Measurements from ENCODE around the gene GRIK5. TPM values are rescaled to one million over a fixed set of nuclear protein-coding genes. Genes with fewer than 3 reads are reported as not detected.

Gene GRIK5
- polyA plus RNA-seq, 1 donor (not counting 4 experiments of a cell fraction or from before 2014, with no cell fraction given), result 0.17 TPM

- H3K9me1 ChIP-seq (ENCODE audit: control insufficient read depth, extremely low read depth, insufficient read depth, low read length), result no peaks in the 10 kb centered on the region
- H3K4me1 ChIP-seq (ENCODE audit: control insufficient read depth, extremely low read depth, insufficient read depth, low read length), result no peaks in the 10 kb centered on the region
- dilution Hi-C loops (cut with MboI; ENCODE audit: extremely low pct_ligation_motif_present, low sequenced_read_pairs), result no loop called here
- H3K4me3 ChIP-seq (ENCODE audit: control insufficient read depth in 2 of 3, extremely low read depth in 1 of 3, insufficient read depth in 2 of 3, low read depth in 1 of 3, low read length in 3 of 3), result no peak overlapping the region
- H3K27ac ChIP-seq (ENCODE audit: control insufficient read depth, insufficient read depth, low read length), result no peak overlapping the region
- H3K27me3 ChIP-seq (ENCODE audit: control insufficient read depth, extremely low read depth, insufficient read depth, low read length), result peaks cover 70% of the 10 kb centered on the region
- H3K9ac ChIP-seq (ENCODE audit: control insufficient read depth, extremely low read depth, insufficient read depth, low read length), result no peak overlapping the region
- no peak for FAIRE-seq
- peak overlapping the region; percentile 32 for H3K4me2 ChIP-seq (ENCODE audit: control insufficient read depth, extremely low read depth, insufficient read depth, low read depth, low read length)
- no peaks in the 10 kb centered on the region for H3K9me3 ChIP-seq (ENCODE audit: control insufficient read depth, low read depth, low read length)
- DNase-seq (ENCODE audit: low read depth, low spot score), result no peak
- no peaks in the 10 kb centered on the region for H4K20me1 ChIP-seq (ENCODE audit: control insufficient read depth, extremely low read depth, insufficient read depth, low read length)
- no peak overlapping the region for H2AFZ ChIP-seq (ENCODE audit: control insufficient read depth, low read length)
- H3K36me3 ChIP-seq (ENCODE audit: control insufficient read depth in 2 of 2, extremely low read depth in 1 of 2, insufficient read depth in 2 of 2, low read length in 2 of 2), result no peaks in the 10 kb centered on the region
- no peaks in the 10 kb centered on the region for H3K79me2 ChIP-seq (ENCODE audit: control insufficient read depth, insufficient read depth, low read length)
- no peak for TF ChIP-seq EZH2 (IDR thresholded peaks at IDR 0.05; ENCODE audit: low read length)
- TF ChIP-seq CTCF (optimal IDR thresholded peaks at IDR 0.05 in 1 of 3, IDR thresholded peaks at IDR 0.05 in 1 of 3, conservative IDR thresholded peaks at IDR 0.05 in 1 of 3; ENCODE audit: extremely low read depth in 1 of 3, insufficient read depth in 2 of 3, low read length in 3 of 3), result peak; percentile 43 to 85 (median 61)
Measured at GRCh38 chr19:41998246-41999020, 71.6 kb downstream of the GRIK5 start.

- Histone ChIP-seq H3K36me3 (ENCODE audit: control insufficient read depth in 2 of 2, extremely low read depth in 1 of 2, insufficient read depth in 2 of 2, low read length in 2 of 2) (no peaks in the 10 kb centered on the region), H3K9me3 (ENCODE audit: control insufficient read depth, low read depth, low read length) (no peaks in the 10 kb centered on the region), H4K20me1 (ENCODE audit: control insufficient read depth, extremely low read depth, insufficient read depth, low read length) (no peaks in the 10 kb centered on the region), H3K4me2 (ENCODE audit: control insufficient read depth, extremely low read depth, insufficient read depth, low read depth, low read length) (no peak overlapping the region), H3K9me1 (ENCODE audit: control insufficient read depth, extremely low read depth, insufficient read depth, low read length) (no peaks in the 10 kb centered on the region), H3K27ac (ENCODE audit: control insufficient read depth, insufficient read depth, low read length) (no peak overlapping the region), H3K4me1 (ENCODE audit: control insufficient read depth, extremely low read depth, insufficient read depth, low read length) (no peaks in the 10 kb centered on the region), H2AFZ (ENCODE audit: control insufficient read depth, low read length) (no peak overlapping the region), H3K4me3 (ENCODE audit: control insufficient read depth in 2 of 3, extremely low read depth in 1 of 3, insufficient read depth in 2 of 3, low read depth in 1 of 3, low read length in 3 of 3) (no peak overlapping the region), H3K9ac (ENCODE audit: control insufficient read depth, extremely low read depth, insufficient read depth, low read length) (no peak overlapping the region), H3K27me3 (ENCODE audit: control insufficient read depth, extremely low read depth, insufficient read depth, low read length) (peaks cover 75% of the 10 kb centered on the region), H3K79me2 (ENCODE audit: control insufficient read depth, insufficient read depth, low read length) (no peaks in the 10 kb centered on the region)
- FAIRE-seq (no peak), DNase-seq (ENCODE audit: low read depth, low spot score) (no peak)
- dilution Hi-C loops (cut with MboI; ENCODE audit: extremely low pct_ligation_motif_present, low sequenced_read_pairs), result no loop called here
- no peak for TF ChIP-seq EZH2 (IDR thresholded peaks at IDR 0.05; ENCODE audit: low read length)
- no peak for TF ChIP-seq CTCF (optimal IDR thresholded peaks at IDR 0.05 in 1 of 3, IDR thresholded peaks at IDR 0.05 in 1 of 3, conservative IDR thresholded peaks at IDR 0.05 in 1 of 3; ENCODE audit: extremely low read depth in 1 of 3, insufficient read depth in 2 of 3, low read length in 3 of 3)
Measured at GRCh38 chr19:41997851-41998229, 72.2 kb downstream of the GRIK5 start.
